GM18861 (cell line): ENCODE results near the gene SNX25.

Experiments used
- ATAC-seq: cut with Tn5 transposase; IDR thresholded peaks from one replicate; pipeline ENCODE4 v1.9.1; 2021; ENCODE audit not compliant: unreplicated experiment

Gene SNX25

GRCh38 chr4:185371702-185372101 is 162.3 kb downstream of the SNX25 start:
- ATAC-seq, result no peak

GRCh38 chr4:185374027-185374426 is 164.6 kb downstream of the SNX25 start:
- no peak for ATAC-seq

GRCh38 chr4:185374573-185374972 is 165.2 kb downstream of the SNX25 start:
- no peak for ATAC-seq

- no peak for ATAC-seq
These were observed 168.9 kb downstream of the SNX25 start for GRCh38 chr4:185378264-185378663.

DNA sequence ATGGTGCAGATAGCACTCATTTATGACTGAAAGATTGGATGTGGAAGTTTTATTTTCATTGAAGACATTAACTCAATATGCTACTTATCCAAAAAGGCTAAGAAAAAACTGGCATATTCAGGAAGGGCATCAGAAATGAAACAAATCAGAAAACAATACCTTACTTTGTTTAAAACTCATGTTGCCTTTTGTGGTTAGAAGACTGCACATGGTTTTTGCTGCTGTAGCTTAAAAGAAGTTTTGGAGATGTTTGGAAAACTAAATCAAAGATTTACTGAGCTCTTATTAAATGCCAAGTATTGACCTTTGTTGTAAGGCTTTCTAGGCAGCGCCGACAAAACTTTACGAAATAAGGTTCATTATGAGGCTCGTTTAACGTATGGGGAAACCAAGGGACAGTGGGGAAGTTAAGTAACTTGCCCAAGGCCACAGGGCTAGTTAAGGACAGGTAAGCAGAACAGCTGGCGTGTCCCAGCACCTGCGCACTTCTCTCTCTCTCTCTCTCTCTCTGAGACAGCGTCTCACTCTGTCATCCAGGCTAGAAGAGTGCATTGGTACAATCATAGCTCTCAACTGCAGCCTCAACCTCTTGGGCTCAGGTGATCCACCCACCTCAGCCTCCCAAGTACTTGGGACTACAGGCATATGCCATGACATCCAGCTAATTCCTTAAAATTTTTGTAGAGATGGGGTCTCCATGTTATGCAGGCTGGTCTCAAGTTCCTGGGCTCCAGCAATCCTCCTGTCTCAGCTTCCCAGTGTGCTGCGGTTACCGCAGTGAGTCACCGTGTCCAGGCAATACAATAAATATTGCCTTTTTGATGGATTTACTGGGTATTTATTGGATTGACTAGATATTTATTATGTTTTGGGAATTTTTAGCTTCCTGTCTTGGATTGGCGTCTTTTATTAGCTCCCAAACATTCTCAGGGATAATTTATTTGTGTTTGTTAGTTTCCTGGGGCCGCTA is 170.2 kb downstream of the SNX25 start:
- no peak for ATAC-seq

DNA sequence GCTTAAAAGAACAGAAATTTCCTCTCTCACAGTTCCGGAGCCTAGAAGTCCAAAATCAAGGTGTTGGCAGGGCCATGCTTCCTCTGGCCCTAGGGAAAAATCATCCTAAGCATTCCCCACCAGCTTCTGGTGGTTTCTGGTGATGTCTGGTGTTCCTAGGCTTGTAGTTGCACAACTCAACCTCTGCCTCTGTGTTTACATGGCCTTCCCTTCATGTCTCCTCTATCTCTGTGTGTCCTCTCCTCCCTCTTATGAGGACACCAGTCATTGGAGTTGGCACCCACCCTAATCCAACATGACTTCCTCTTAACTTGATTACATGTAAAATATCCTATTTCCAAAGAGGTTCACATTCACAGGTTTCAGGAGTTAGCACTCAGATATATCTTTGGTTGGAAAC is 170.9 kb downstream of the SNX25 start:
- ATAC-seq, result no peak

DNA sequence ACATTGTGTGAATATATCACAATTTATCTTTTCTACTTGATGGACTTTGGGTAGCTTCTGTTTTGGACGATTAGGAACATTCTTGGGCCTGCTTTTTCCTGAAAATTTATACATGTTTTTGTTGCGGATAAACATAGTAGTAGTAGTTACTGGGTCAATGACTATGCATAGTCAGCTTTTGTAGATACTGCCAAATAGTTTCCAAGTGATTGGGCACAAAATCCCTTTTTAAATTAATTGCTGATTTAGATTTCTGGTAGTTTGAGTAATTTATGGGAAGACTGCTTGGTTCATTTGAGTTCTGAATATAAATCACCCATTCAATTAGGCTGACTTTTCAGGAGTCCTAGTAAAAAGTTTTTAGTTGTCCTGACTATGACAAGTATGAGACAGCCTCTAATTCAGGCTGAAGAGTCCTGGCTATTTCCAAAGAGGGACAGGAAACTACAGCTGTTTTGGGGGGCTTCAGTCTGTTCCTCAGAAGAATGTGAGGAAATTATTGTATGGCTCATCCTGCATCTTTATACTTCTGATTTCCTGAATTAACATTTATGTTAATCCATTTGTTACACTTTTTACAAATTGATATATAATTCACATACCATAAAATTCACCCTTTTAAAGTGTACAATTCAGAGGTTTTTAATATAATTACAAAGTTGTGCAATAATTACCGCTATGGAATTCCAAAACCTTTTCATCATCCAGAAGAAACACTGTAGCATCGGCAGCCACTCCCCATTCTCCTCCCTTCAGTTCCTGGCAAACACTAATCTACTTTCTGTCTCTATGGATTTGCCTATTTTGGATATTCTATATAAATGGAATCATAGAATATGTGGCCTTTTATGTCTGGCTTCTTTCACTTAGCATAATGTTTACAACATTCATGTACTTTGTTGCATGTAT is 172.1 kb downstream of the SNX25 start:
- no peak for ATAC-seq

DNA sequence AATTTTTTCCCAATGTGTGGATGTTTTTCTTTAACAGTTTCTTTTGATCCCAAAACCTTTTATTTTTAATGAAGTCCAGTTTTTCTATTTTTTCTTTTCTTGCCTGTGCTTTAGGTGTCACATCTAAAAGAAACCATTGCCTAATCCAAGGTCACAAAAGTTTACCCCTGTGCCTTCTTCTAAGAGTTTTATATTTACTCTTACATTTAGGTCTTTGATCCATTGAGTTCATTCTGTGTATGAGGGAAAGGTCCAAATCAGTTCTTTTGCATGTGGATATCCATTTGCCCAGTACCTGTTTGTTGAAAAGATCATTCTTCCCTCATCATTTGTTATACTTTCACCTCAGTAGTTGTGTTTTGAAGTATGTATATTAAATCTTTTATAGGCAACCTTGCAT is 173.4 kb downstream of the SNX25 start:
- no peak for ATAC-seq

DNA sequence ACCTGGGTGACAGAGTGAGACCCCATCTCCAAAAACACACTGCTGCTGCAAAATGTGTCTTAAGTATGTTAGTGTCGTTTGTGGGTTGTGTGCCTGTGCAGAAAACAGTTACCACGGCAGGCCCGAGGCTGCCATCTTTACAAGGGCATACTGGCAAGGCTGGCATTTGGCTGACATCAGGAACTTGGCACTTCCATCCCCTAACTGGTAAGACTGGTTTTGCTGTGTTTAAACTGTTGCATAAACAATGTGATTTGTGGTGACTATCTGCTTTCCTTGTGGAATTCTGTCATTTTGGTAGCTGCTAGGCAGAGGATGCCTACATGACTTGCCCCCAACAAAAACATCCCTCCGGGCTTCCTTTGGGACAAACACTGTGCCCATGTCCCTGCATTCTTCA is 174.1 kb downstream of the SNX25 start:
- ATAC-seq, result no peak

- ATAC-seq, result no peak
These were observed 174.7 kb downstream of the SNX25 start for GRCh38 chr4:185384061-185384460.

DNA sequence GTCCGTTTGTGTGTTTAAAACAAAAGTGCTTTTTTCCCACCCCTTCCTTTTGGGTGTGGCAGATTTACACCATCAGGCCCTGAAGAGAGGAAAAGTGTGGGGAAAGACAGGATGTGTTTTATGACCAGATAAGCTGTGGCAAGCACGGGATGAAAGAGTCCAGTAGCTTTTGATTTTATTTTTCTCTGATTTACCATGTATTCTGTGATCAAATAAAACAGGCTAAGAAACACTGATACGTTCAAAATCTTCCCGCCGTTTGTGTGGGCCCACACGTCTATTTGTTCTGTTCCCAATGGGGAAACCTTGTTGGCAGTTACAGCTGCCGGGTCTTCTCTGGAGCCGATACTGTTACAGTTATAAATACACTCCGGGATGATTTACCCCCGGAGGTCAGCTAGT is 175.5 kb downstream of the SNX25 start:
- ATAC-seq, result no peak

- no peak for ATAC-seq
These were observed 178.6 kb downstream of the SNX25 start for GRCh38 chr4:185387957-185388356.

- no peak for ATAC-seq
These were observed 181.5 kb downstream of the SNX25 start for GRCh38 chr4:185390941-185391340.

GRCh38 chr4:185392156-185392555 is 182.8 kb downstream of the SNX25 start:
- no peak for ATAC-seq

GRCh38 chr4:185394568-185395237 is 185.3 kb downstream of the SNX25 start:
- ATAC-seq, result no peak

- ATAC-seq, result no peak
These were observed 186.0 kb downstream of the SNX25 start, which contains the start of gene LRP2BP for GRCh38 chr4:185395238-185395955. Gene LRP2BP, minus strand, starts transcription at chr4:185395924. Its CDS starts 17,738 bp downstream, at chr4:185378186.

- peak; percentile 67 for ATAC-seq
These were observed 186.7 kb downstream of the SNX25 start for GRCh38 chr4:185395956-185396723.

DNA sequence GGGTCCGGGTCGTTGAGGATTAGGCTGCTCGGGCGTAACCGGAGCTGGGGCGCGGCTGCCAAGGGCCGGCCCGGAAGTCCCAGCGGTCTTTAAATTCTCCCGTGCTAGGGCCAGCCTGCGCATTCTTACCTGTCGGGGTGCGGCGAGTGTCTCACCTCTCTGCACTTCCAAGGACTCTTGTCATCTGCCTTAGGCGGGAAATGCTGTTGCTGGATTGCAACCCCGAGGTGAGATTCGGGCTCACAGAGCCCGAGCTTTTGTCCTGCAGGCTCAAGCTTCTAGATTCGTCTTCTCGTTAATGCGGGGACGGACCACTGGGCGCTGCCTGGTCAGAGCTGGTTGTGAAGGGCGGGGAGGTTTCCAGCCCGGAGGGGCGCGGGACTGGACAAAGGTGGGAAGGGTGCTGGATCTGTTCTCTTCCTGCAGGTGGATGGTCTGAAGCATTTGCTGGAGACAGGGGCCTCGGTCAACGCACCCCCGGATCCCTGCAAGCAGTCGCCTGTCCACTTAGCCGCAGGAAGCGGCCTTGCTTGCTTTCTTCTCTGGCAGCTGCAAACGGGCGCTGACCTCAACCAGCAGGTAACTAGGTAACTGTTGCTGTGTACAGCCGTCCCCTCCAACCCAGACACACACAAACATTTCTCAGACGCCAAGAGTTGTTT is 187.5 kb downstream of the SNX25 start, which contains the start of gene ANKRD37:
ANKRD37 (plus strand) TSS at position 118 of the 662 bp plus-strand sequence; CDS start at position 201, 83 bp downstream.
- no peak for ATAC-seq

DNA sequence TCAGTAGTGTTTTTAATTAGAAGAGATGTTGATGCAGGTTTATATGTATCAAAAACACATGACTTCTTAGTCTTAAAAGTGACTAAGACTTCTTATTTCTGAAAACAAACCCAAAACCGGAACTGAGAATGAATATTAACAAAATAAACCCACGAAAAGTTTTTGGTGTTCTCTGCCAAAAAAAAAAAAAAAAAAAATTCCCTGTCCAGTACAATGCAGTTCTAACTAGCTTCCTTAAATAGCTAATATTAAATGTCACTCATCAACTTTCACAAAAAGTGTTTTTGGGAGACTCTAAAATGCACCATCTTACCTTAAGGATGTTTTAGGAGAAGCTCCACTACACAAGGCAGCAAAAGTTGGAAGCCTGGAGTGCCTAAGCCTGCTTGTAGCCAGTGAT is 189.2 kb downstream of the SNX25 start:
- no peak for ATAC-seq
